IMR-90 (cell line): ENCODE data around the gene LENEP. TPM values are rescaled to one million over a fixed set of nuclear protein-coding genes. Genes with fewer than 3 reads are reported as not detected.

Source experiments
- ATAC-seq: fragments of 200-7000 bp; cut with Tn5 transposase; 2 replicates; pipeline ENCODE4 v1.9.1; 2020; ENCODE audit warnings: low read depth, mild to moderate bottlenecking, moderate library complexity
- BruUV-seq: library from RNA; stranded (reverse); fragments of 400-500 nt; replicated peaks from 2 replicates; lab custom pipeline; 2021; lab: Mats Ljungman, UMichigan
- CTCF ChIA-PET: fragments of 300-600 bp; formaldehyde crosslinking; extraction: SDS; loops from one replicate; lab custom pipeline; 2021; ENCODE audit warnings: antibody characterized with exemption; lab: Yijun Ruan, JAX
- POLR2A ChIA-PET: fragments of 300-600 bp; sonication (Branson Sonifier 250); formaldehyde crosslinking; loops from one replicate; lab custom pipeline; 2022; ENCODE audit warnings: antibody characterized with exemption; ENCODE audit not compliant: unreplicated experiment; lab: Charles Lee
- DNase-seq: peaks from one replicate; pipeline ENCODE4 v3.0.0; 2013
- H2AFZ ChIP-seq: replicated peaks from 2 replicates; pipeline ENCODE3; 2013; ENCODE audit warnings: low read length, mild to moderate bottlenecking; ENCODE audit not compliant: poor library complexity
- H2AK5ac ChIP-seq: 2 replicates; pipeline ENCODE4 v1.6.1; 2013; ENCODE audit warnings: low read depth, low read length, inconsistent platforms
- H2AK9ac ChIP-seq: replicated peaks from 2 replicates; pipeline ENCODE3; 2013; ENCODE audit warnings: mild to moderate bottlenecking, low read depth, low read length, moderate library complexity; ENCODE audit not compliant: poor library complexity
- H2BK120ac ChIP-seq: 2 replicates; pipeline ENCODE4 v1.6.1; 2013; ENCODE audit warnings: low read depth, low read length, inconsistent platforms
- H2BK15ac ChIP-seq: 3 replicates; pipeline ENCODE4 v1.6.1; 2013; ENCODE audit warnings: low read depth, low read length, inconsistent platforms
- H2BK20ac ChIP-seq: 2 replicates; pipeline ENCODE4 v1.6.1; 2013; ENCODE audit warnings: low read depth, mild to moderate bottlenecking, inconsistent platforms, low read length, moderate library complexity
- H2BK5ac ChIP-seq: 2 replicates; pipeline ENCODE4 v1.6.1; 2013; ENCODE audit warnings: mild to moderate bottlenecking, low read depth, low read length, inconsistent platforms; ENCODE audit not compliant: poor library complexity, severe bottlenecking
- H3K14ac ChIP-seq: replicated peaks from 2 replicates; pipeline ENCODE4 v1.6.1; 2013; ENCODE audit warnings: low read depth, low read length, inconsistent platforms
- H3K18ac ChIP-seq: 2 replicates; pipeline ENCODE4 v1.6.1; 2013; ENCODE audit warnings: low read depth, low read length, control low read depth
- H3K23ac ChIP-seq: 2 replicates; pipeline ENCODE4 v1.6.1; 2013; ENCODE audit warnings: low read depth, low read length, inconsistent platforms
- H3K27ac ChIP-seq: 2 replicates; pipeline ENCODE4 v1.5.1; 2013; ENCODE audit warnings: mild to moderate bottlenecking, control low read depth, low read length; ENCODE audit not compliant: insufficient read depth
- H3K27me3 ChIP-seq: 2 replicates; pipeline ENCODE4 v1.6.1; 2013; ENCODE audit warnings: low read length; ENCODE audit not compliant: control insufficient read depth, insufficient read depth
- H3K36me3 ChIP-seq: 2 replicates; pipeline ENCODE4 v1.6.1; 2013; ENCODE audit warnings: low read length, mixed read lengths; ENCODE audit not compliant: control insufficient read depth, insufficient read depth
- H3K4ac ChIP-seq: 2 replicates; pipeline ENCODE4 v1.6.1; 2013; ENCODE audit warnings: low read depth, low read length, inconsistent platforms
- H3K4me1 ChIP-seq: 2 replicates; pipeline ENCODE4 v1.6.1; 2013; ENCODE audit warnings: low read length, mixed read lengths; ENCODE audit not compliant: control insufficient read depth, insufficient read depth
- H3K4me2 ChIP-seq: 2 replicates; pipeline ENCODE4 v1.6.1; 2013; ENCODE audit warnings: low read depth, mild to moderate bottlenecking, control low read depth, low read length, moderate library complexity
- H3K4me3 ChIP-seq: 2 replicates; pipeline ENCODE4 v1.5.1; 2013; ENCODE audit warnings: low read depth, mild to moderate bottlenecking, control low read depth, low read length, moderate library complexity; ENCODE audit not compliant: insufficient read depth
- H3K56ac ChIP-seq: 2 replicates; pipeline ENCODE4 v1.6.1; 2013; ENCODE audit warnings: low read length, inconsistent platforms; ENCODE audit not compliant: insufficient read depth; ENCODE audit errors: extremely low read depth
- H3K79me1 ChIP-seq, 2 experiments: 2 replicates each; pipeline ENCODE4 v1.6.1; 2013; ENCODE audit warnings: low read length in 2 of 2, inconsistent platforms in 1 of 2, low read depth in 1 of 2
- H3K9ac ChIP-seq: 2 replicates; pipeline ENCODE4 v1.6.1; 2013; ENCODE audit warnings: low read depth, low read length, control low read depth
- H3K9me1 ChIP-seq: 2 replicates; pipeline ENCODE4 v1.6.1; 2013; ENCODE audit warnings: low read length, inconsistent platforms; ENCODE audit not compliant: insufficient read depth
- H3K9me3 ChIP-seq: 2 replicates; pipeline ENCODE4 v1.6.1; 2013; ENCODE audit warnings: low read length; ENCODE audit not compliant: control insufficient read depth, insufficient read depth
- H4K20me1 ChIP-seq: 2 replicates; pipeline ENCODE4 v1.6.1; 2013; ENCODE audit warnings: low read length, inconsistent platforms; ENCODE audit not compliant: insufficient read depth
- H4K5ac ChIP-seq: 2 replicates; pipeline ENCODE4 v1.6.1; 2013; ENCODE audit warnings: mild to moderate bottlenecking, low read depth, low read length, control low read depth
- H4K8ac ChIP-seq, 2 experiments: 2 replicates each; pipeline ENCODE4 v1.6.1; 2013; ENCODE audit warnings: low read depth in 2 of 2, low read length in 2 of 2, control low read depth in 1 of 2, inconsistent platforms in 1 of 2
- H4K91ac ChIP-seq: 2 replicates; pipeline ENCODE4 v1.6.1; 2013; ENCODE audit warnings: low read depth, low read length, inconsistent platforms; ENCODE audit not compliant: insufficient read depth
- BHLHE40 ChIP-seq: fragments of 150-350 bp; IDR thresholded peaks from 2 replicates; pipeline ENCODE4 v1.6.1; 2016; ENCODE audit warnings: mild to moderate bottlenecking, low read depth, low read length
- CEBPB ChIP-seq: IDR thresholded peaks from 2 replicates; pipeline ENCODE4 v1.6.1; 2012; ENCODE audit warnings: low read depth, low read length, improper control_type of control experiment
- CHD1 ChIP-seq: IDR thresholded peaks from 2 replicates; pipeline ENCODE4 v1.6.1; 2012; ENCODE audit warnings: low read depth, low read length, improper control_type of control experiment
- CTCF ChIP-seq: conservative IDR thresholded peaks from 2 replicates; pipeline ENCODE4 v1.5.1; 2012; ENCODE audit warnings: mild to moderate bottlenecking, low read depth, low read length, improper control_type of control experiment
- FOS ChIP-seq: fragments of 150-350 bp; IDR thresholded peaks from 2 replicates; pipeline ENCODE4 v1.6.1; 2016; ENCODE audit warnings: low read depth, low read length
- MAFK ChIP-seq: IDR thresholded peaks from 2 replicates; pipeline ENCODE4 v1.6.1; 2012; ENCODE audit warnings: low read depth, low read length, improper control_type of control experiment
- MAZ ChIP-seq: IDR thresholded peaks from 2 replicates; pipeline ENCODE4 v1.6.1; 2012; ENCODE audit warnings: low read depth, mild to moderate bottlenecking, low read length, improper control_type of control experiment, moderate library complexity, borderline replicate concordance
- MXI1 ChIP-seq: IDR thresholded peaks from 2 replicates; pipeline ENCODE4 v1.6.1; 2012; ENCODE audit warnings: low read depth, mild to moderate bottlenecking, low read length, moderate library complexity, borderline replicate concordance
- NFE2L2 ChIP-seq: fragments of 150-350 bp; IDR thresholded peaks from 2 replicates; pipeline ENCODE4 v1.6.1; 2016; ENCODE audit warnings: low read depth, mild to moderate bottlenecking, low read length
- POLR2A ChIP-seq: IDR thresholded peaks from 2 replicates; pipeline ENCODE4 v1.6.1; 2012; ENCODE audit warnings: mild to moderate bottlenecking, low read depth, low read length
- RAD21 ChIP-seq: IDR thresholded peaks from 2 replicates; pipeline ENCODE4 v1.6.1; 2012; ENCODE audit warnings: low read length, improper control_type of control experiment
- RCOR1 ChIP-seq: IDR thresholded peaks from 2 replicates; pipeline ENCODE4 v1.6.1; 2012; ENCODE audit warnings: mild to moderate bottlenecking, low read length, improper control_type of control experiment; ENCODE audit not compliant: insufficient replicate concordance
- RFX5 ChIP-seq: IDR thresholded peaks from 2 replicates; pipeline ENCODE4 v1.8.0; 2012; ENCODE audit warnings: low read depth, mild to moderate bottlenecking, low read length, moderate library complexity
- SMC3 ChIP-seq: fragments of 150-350 bp; IDR thresholded peaks from 2 replicates; pipeline ENCODE4 v1.6.1; 2016; ENCODE audit warnings: low read depth, mild to moderate bottlenecking, antibody characterized with exemption, low read length, moderate library complexity
- USF2 ChIP-seq: fragments of 150-350 bp; IDR thresholded peaks from 2 replicates; pipeline ENCODE4 v1.6.1; 2017; ENCODE audit warnings: mild to moderate bottlenecking, antibody characterized with exemption, low read length, low read depth
- WGBS, 2 experiments: methylation state at CpG; one replicate each; pipeline versions ENCODE4 v1.1.5 to v1.1.7; 2013; ENCODE audit warnings: missing lambda C conversion rate in 2 of 2; ENCODE audit not compliant: insufficient read length in 1 of 2; ENCODE audit errors: extremely low coverage in 2 of 2; 5-methylcytosine and 5-hydroxymethylcytosine counted together
- dilution Hi-C: fragments of 300-500 bp; cut with HindIII; formaldehyde crosslinking; loops from one replicate; pipeline ENCODE4 v1.14.3; 2018; ENCODE audit warnings: low sequenced_read_pairs; ENCODE audit not compliant: unreplicated experiment
- in situ Hi-C: fragments of 300-500 bp; cut with MboI; formaldehyde crosslinking; loops from 3 replicates; pipeline ENCODE4 v1.14.3; 2019; ENCODE audit warnings: low sequenced_read_pairs, inconsistent platforms, mixed read lengths
- intact Hi-C: fragments of 100-400 bp; cut with micrococcal nuclease; formaldehyde crosslinking; loops from 2 replicates; pipeline ENCODE4 v1.10.0; 2022
- polyA plus RNA-seq, 3 experiments: library from polyadenylated mRNA; depleted of rRNA; stranded (reverse); fragments of >200 nt; gene quantifications; 2 replicates each; pipeline ENCODE4 v1.2.3, GENCODE V29; 2012; ENCODE audit warnings: low replicate concordance in 1 of 3
- total RNA-seq: library from RNA; depleted of rRNA; stranded (reverse); fragments of >200 nt; gene quantifications from 2 replicates; pipeline ENCODE4 v1.2.3, GENCODE V29; 2012
- TF ChIP-seq, protein P1 (sequence below): fragments of 150-350 bp; IDR thresholded peaks from 2 replicates; pipeline ENCODE4 v1.6.1; 2016; ENCODE audit warnings: low read depth, mild to moderate bottlenecking, low read length, moderate library complexity, borderline replicate concordance

LENEP gene
- total and polyA plus RNA-seq, 2 of the 4 experiments (the other 2 are of a cell fraction): not detected

GRCh38 chr1:155007251-155007828 is 14.0 kb downstream of the LENEP start:
- dilution Hi-C loops: no loop called here
- TF ChIP-seq CEBPB (no peak), CTCF (no peak), RFX5 (no peak), MAZ (no peak), NFE2L2 (no peak), RCOR1 (no peak), BHLHE40 (no peak), POLR2A (no peak), SMC3 (no peak), RAD21 (no peak), USF2 (no peak), MAFK (no peak), FOS (no peak), CHD1 (no peak), MXI1 (no peak)
- TF ChIP-seq, protein P1, sequence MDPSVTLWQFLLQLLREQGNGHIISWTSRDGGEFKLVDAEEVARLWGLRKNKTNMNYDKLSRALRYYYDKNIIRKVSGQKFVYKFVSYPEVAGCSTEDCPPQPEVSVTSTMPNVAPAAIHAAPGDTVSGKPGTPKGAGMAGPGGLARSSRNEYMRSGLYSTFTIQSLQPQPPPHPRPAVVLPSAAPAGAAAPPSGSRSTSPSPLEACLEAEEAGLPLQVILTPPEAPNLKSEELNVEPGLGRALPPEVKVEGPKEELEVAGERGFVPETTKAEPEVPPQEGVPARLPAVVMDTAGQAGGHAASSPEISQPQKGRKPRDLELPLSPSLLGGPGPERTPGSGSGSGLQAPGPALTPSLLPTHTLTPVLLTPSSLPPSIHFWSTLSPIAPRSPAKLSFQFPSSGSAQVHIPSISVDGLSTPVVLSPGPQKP: no peak

More at GRCh38 chr1:155007251-155007828, 14.0 kb downstream of the LENEP start:
- Histone ChIP-seq H3K14ac (no peak overlapping the region), H3K18ac (no peak overlapping the region), H3K79me1 (peaks cover 14 to 59% of the 10 kb centered on the region in 2 experiments), H2BK15ac (no peak overlapping the region), H2BK5ac (no peak overlapping the region), H3K9me1 (peaks cover 12% of the 10 kb centered on the region), H3K27ac (no peak overlapping the region), H4K5ac (no peak overlapping the region), H2AK5ac (no peak overlapping the region), H3K4me1 (peaks cover 15% of the 10 kb centered on the region), H2BK20ac (no peak overlapping the region), H4K8ac (no peak overlapping the region), H3K27me3 (no peaks in the 10 kb centered on the region), H3K4ac (no peak overlapping the region), H3K9ac (no peak overlapping the region), H3K36me3 (peaks cover 2% of the 10 kb centered on the region), H4K20me1 (peaks cover 11% of the 10 kb centered on the region), H3K9me3 (no peaks in the 10 kb centered on the region), H4K91ac (no peak overlapping the region), H2BK120ac (no peak overlapping the region), H2AFZ (no peak overlapping the region), H2AK9ac (no peak overlapping the region), H3K4me2 (no peak overlapping the region), H3K56ac (no peak overlapping the region), H3K23ac (no peak overlapping the region), H3K4me3 (no peak overlapping the region)
- ATAC-seq (no peak), DNase-seq (no peak)
- no TSS peak for BruUV-seq
- in situ Hi-C loops (no loop called here), intact Hi-C loops (no loop called here)
- ChIA-PET CTCF (interaction anchor here (1.1 kb wide), 1 partner anchor 10 kb away, joined by 4 read pairs; no protein-coding TSS in a partner anchor), POLR2A (interaction anchor here (0.6 kb wide), 1 partner anchor 11 kb away, joined by 14 read pairs; no protein-coding TSS in a partner anchor)
- WGBS, 2 experiments: no CpG with 5 or more reads among the region's 6 CpGs
